HG02885 (cell line): ENCODE measurements around the gene IL34.
"Not testable (repeated sequence)": the region's sequence is repeated elsewhere in the genome, so short reads cannot be mapped to it uniquely, and the experiment has no call there.

Experiments used
- ATAC-seq: cut with Tn5 transposase; IDR thresholded peaks from one replicate; pipeline ENCODE4 v1.9.1; 2021; ENCODE audit warnings: mild to moderate bottlenecking; ENCODE audit not compliant: unreplicated experiment, poor library complexity

IL34 gene

GRCh38 chr16:70646260-70647241, at the start of gene IL34:
Gene IL34, plus strand, starts transcription at chr16:70646559. Its CDS starts 389 bp downstream, at chr16:70646948.
- ATAC-seq: no peak

- ATAC-seq: no peak
These were observed 49.1 kb upstream of the IL34 start for GRCh38 chr16:70597135-70597835.

DNA sequence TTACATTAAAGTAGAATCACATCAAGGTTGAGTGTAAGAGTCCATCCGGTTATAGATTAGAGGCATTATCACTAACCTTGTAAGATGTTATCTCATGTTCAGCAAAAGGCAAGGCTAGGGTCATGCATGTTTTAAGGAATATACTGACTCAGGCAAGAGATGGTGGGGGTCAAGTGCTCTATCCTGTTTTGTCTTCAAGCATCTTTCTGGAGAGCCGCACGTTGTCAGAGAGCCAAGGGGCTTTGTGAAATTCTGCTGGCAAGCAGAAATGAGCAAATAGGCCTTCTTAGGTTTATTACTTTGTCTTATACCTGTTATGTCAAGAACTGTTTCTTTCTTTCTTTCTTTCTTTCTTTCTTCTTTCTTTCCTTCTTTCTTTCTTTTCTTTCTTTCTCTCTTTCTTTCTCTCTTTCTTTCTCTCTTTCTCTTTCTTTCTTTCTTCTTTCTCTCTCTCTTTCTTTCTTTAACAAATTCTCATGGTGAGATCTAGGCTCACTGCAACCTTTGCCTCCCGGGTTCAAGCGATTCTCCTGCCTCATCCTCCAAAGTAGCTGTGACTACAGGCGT, 47.3 kb upstream of the IL34 start:
- no peak for ATAC-seq

GRCh38 chr16:70600730-70601129, 45.6 kb upstream of the IL34 start:
- no peak for ATAC-seq

GRCh38 chr16:70601576-70602575, 44.5 kb upstream of the IL34 start:
- no peak for ATAC-seq

- no peak for ATAC-seq
These were observed 43.5 kb upstream of the IL34 start for GRCh38 chr16:70602831-70603230.

DNA sequence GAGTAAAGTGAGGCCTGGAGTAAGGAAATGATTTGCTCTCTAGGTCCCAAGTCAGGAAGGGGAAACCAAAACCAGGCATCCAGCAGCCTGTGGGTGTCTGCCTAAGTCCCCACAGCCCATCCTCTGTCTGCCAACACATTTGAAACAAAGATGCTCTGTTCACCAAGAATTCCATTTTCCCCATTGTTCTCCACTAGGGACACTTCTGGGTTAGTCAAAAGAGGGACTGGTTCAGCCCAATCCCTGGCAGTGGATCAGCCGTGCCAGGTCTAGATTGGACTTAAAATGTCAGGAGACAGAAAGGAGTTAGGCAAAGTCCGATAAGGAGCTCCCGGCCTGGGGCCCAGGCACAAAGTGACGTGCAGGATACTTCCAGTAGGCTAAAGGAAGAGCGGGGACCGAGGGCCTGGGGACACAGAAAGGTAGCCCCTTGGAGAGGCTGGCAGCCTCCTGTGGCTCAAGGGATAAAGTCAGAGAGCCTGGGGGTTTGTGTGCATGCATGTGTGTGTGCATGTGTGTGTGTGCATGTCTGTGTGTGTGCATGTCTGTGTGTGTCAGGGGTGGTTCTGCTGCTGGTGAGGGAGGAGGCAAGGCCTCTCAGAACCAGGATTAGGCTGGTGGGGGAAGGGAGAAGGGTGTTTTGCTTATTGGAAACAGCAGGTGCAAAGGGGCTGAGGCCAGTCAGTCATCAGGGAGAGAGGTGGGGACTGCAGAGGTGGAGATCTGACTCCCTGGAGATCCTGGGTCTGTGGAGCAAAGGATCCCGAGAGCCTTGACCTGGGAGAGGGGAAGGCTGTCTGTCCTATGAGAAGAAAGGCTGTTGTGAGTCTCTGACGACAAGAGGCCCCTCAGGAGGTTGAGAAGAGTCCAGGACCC, 41.7 kb upstream of the IL34 start:
- ATAC-seq: no peak

- no peak for ATAC-seq
These were observed 41.1 kb upstream of the IL34 start for GRCh38 chr16:70605283-70605657.

DNA sequence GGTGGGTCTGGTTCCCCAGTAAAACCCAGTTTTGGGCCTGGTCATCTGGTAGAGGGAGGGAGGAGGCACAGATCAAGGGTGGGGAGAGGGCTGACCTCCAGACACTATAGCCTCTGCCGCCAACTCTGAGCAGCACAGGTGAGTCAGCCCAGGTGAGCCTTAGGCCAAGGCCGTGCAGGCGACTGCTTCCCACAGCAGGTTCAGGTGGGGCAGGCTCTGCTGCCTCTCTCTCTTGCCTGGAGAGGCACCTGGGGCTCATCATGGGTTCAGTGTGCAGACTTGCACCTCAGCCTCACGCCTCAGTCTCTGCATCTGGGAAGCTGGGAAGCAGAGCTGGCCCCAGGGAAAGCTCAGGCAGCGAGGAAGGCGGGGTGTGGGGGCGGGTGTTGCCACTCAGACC, 37.8 kb upstream of the IL34 start:
- no peak for ATAC-seq

DNA sequence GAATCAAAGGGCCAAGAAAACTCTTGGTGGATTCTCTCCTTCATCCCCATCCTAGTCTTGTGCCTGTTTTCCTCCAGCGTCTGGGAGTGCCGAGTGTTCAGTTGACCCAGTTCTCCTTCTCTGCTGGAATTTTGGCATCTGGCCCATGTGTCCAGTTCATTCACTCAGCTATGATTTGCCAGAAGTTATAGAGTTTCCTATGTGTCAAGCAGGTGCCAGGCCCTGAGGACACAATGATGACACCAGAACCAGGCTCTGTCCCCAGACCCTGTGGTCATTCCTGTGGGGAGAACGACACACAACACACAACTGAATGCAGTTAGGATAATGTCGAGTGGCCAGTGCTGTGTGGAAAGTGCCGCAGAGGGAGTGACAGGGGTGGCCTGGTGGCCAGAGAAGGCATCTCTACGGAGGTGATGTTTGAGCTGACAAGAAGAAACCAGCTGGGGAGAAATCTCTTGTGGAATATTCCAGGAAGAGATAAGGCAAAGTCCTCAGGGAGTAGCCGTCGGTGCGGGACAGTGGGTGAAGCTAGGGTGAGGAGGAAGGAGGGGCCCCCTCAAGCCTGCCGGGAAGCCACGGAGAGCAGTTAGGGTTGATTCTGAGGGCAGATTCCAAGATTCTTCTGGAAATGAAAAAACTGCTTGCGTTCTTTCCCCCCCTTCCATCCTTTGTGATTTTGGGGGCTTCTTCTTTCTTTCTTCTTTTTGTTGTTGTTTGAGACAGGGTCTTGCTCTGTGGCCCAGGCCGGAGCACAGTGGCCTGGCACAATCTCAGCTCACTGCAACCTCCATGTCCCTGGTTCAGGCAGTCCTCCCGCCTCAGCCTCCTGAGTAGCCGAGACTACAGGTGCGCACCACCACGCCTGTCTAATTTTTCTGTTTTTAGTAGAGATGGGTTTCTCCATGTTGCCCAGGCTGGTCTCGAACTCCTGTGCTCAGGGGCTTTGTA, 35.8 kb upstream of the IL34 start:
- ATAC-seq: no peak

- no peak for ATAC-seq
These were observed 35.1 kb upstream of the IL34 start for GRCh38 chr16:70611224-70611598.

DNA sequence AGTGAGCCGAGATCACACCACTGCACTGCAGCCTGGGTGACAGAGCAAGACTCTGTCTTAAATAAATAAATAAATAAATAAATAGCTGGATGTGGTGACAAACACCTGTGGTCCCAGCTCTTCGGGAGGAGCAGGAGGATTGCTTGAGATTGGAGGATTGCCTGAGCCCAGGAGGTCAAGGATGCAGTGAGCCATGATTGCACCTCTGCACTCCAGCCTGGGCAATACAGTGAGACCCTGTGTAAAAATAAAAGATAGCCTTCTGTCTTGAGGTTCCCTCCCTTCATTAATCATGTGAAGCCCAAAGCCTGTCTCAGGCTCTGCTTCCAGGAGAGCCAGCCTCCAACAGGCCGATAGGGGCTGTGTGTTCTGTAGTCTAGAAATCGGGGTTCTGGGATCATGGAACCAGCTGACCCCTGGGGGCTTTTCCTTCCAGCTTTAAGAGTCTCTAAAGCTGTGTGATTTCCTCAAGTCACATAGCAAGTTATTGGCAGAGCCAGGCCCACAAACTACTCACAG, 34.5 kb upstream of the IL34 start:
- no peak for ATAC-seq

DNA sequence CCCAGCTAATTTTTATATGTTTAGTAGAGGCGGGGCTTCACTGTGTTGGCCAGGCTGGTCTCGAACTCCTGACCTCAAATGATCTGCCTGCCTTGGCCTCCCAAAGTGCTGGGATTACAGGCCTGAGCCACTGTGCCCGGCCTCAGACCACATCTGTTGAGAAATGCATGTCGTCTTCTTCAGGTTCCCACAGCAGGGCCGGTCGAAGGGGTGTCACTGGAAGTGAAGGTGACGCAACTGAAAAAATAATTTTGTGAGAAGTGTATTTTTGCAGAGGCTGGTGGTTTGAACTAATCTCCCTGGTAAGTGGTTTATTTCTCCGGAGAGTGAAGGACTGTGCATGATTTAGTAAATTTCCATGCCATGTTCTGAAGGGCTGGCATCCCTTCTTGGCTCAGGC, 33.4 kb upstream of the IL34 start:
- no peak for ATAC-seq

DNA sequence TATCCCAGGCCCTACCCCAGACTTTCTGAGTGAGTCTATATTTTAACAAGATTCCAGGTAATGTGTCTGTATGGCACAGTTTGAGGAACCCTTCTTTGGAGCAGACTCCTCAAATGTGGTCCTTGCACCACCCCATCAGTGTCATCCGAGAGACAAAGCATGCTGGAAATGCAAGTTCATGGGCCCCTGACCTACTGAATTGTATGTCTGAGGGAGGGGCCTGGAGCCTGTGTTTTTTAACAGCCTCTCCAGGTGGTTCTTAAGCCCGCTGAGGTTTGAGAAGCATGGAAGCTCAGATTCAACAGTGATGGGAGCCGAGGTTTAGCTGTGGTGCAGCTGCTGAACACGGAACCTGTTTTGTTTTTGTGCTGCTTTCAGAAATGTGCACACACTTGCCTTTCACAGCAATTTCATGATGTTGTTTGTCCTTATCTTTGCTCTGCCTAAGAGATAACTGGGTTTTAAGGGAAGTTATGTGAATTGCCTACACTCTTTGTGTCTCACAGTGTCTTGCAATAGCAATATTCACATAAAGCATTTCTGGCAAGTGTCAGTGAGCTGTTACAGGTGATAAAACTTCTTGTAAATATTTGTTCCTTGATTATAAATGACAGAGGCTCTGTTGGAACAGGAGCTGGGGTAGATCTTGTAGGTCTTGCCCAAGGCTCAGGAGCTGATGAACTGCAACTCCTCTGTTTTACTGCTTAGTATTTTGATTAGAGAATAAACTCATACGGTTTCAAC, 32.0 kb upstream of the IL34 start:
- ATAC-seq: no peak

DNA sequence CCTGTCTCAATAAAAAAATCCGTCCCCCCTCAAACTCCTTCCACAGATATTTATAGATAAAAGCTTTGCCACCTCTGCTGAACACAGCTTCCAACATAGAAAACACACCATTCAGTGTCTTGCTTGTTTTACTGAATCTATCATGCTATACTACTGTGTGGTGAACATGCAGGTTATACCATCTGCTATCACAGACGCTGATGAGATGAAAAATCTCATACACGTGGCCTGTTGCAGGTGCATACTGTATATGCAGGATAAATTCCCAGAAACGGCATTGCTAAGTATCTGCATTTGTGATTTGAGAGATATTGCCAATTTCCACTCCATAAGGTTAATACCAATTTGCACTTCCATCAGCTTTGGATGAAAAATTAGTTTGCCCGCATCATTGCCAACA, 30.4 kb upstream of the IL34 start:
- ATAC-seq: no peak

GRCh38 chr16:70621864-70622263, 24.5 kb upstream of the IL34 start:
- not testable (repeated sequence) for ATAC-seq

GRCh38 chr16:70627696-70628095, 18.7 kb upstream of the IL34 start:
- no peak for ATAC-seq
